ENCODE results near the gene SEMA6B.
"Not testable (repeated sequence)": the region's sequence is repeated elsewhere in the genome, so short reads cannot be mapped to it uniquely, and the experiment has no call there.

Gene SEMA6B

DNA sequence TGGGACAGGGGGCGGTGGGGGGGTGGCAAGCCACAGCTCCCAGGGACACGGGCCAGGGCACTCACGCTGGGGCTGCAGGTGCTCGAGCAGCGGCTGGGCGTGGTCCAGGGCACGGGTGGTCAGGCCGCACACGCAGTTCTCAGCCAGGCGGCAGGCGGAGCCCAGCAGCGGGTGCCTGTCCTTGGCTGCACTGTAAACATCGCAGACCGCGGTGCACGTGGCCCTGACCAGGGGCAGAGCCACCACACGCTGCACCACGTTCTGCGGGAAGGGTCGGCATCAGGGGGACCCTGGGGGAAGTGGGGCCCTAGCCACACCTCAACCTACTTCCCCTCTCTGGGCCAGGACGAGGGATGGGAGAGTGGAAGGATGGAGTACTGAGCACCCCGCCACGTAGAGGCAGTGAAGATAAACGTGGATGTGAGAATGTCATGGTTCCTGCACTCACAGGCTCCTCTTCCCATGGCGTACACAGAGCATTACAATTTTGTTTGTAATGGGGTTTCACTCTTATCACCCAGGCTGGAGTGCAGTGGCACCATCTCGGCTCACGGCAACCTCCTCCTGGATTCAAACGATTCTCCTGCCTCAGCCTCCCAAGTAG lies 27.8 kb downstream of the SEMA6B start:
- Histone ChIP-seq H3F3A (ENCODE audit: insufficient read depth) (no peaks in the 10 kb centered on the region), H3K4me3 (ENCODE audit: insufficient read depth, low read length, poor library complexity, severe bottlenecking) (no peak overlapping the region), H3K79me2 (ENCODE audit: insufficient read depth, low read length) (no peaks in the 10 kb centered on the region), H3K9me2 (replicated peaks; ENCODE audit: insufficient read depth, low read length) (no peaks in the 10 kb centered on the region), H3K9me3 (ENCODE audit: insufficient read depth, low read length) (no peaks in the 10 kb centered on the region), H3K9ac (ENCODE audit: low read length) (no peak overlapping the region), H3K4me2 (ENCODE audit: low read depth, low read length, poor library complexity, severe bottlenecking) (no peak overlapping the region), H4K20me1 (ENCODE audit: low read depth, low read length) (no peaks in the 10 kb centered on the region), H2AFZ (ENCODE audit: low read depth, low read length, severe bottlenecking) (no peak overlapping the region), H3K27me3 (ENCODE audit: low read length) (no peaks in the 10 kb centered on the region), H3K27ac (ENCODE audit: low read depth, low read length) (no peak overlapping the region), H3K36me3 (ENCODE audit: low read length) (no peaks in the 10 kb centered on the region)
- TF ChIP-seq, protein P1, sequence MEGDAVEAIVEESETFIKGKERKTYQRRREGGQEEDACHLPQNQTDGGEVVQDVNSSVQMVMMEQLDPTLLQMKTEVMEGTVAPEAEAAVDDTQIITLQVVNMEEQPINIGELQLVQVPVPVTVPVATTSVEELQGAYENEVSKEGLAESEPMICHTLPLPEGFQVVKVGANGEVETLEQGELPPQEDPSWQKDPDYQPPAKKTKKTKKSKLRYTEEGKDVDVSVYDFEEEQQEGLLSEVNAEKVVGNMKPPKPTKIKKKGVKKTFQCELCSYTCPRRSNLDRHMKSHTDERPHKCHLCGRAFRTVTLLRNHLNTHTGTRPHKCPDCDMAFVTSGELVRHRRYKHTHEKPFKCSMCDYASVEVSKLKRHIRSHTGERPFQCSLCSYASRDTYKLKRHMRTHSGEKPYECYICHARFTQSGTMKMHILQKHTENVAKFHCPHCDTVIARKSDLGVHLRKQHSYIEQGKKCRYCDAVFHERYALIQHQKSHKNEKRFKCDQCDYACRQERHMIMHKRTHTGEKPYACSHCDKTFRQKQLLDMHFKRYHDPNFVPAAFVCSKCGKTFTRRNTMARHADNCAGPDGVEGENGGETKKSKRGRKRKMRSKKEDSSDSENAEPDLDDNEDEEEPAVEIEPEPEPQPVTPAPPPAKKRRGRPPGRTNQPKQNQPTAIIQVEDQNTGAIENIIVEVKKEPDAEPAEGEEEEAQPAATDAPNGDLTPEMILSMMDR (IDR thresholded peaks at IDR 0.05; ENCODE audit: insufficient read depth, low read length, poor library complexity, severe bottlenecking): no peak
- no peak for TF ChIP-seq EZH2phosphoT487 (conservative IDR thresholded peaks at IDR 0.05; ENCODE audit: low read length)

DNA sequence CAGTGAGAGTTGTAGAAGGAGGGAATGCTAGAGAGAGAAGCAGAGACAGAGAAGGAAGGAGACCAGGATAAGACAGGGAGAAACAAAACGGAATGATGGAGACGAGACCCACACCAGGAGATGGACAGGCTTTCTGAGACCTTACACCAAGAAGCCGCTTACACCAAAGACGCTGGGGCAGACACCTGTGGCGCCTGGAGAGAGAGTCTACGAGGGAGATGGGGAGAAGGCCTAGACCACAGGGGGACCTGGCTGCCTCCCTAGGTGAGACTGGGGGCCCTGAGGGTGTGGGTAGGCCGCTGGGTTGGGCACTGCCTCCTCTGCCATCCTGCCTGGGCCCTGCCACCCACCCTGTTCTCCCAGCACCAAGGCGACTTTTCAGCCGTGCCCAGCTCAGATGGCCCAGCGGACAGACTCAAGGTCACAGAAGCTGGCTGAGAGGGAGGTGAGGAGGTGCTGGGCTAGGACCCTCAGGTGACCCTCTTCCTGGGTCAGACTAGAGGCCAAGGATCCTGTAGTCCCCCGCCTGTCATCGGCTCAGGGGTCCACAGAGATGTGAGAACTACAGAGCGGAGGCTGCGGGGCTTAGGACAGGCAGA lies 29.5 kb downstream of the SEMA6B start:
- Histone ChIP-seq H3K9me3 (ENCODE audit: insufficient read depth, low read length) (no peaks in the 10 kb centered on the region), H3K79me2 (ENCODE audit: insufficient read depth, low read length) (no peaks in the 10 kb centered on the region), H2AFZ (ENCODE audit: low read depth, low read length, severe bottlenecking) (no peak overlapping the region), H3K4me3 (ENCODE audit: insufficient read depth, low read length, poor library complexity, severe bottlenecking) (no peak overlapping the region), H3K9ac (ENCODE audit: low read length) (no peak overlapping the region), H3K36me3 (ENCODE audit: low read length) (no peaks in the 10 kb centered on the region), H3K4me2 (ENCODE audit: low read depth, low read length, poor library complexity, severe bottlenecking) (no peak overlapping the region), H3K27ac (ENCODE audit: low read depth, low read length) (no peak overlapping the region), H4K20me1 (ENCODE audit: low read depth, low read length) (no peaks in the 10 kb centered on the region), H3K27me3 (ENCODE audit: low read length) (no peaks in the 10 kb centered on the region), H3K9me2 (replicated peaks; ENCODE audit: insufficient read depth, low read length) (no peaks in the 10 kb centered on the region), H3F3A (ENCODE audit: insufficient read depth) (no peaks in the 10 kb centered on the region)
- TF ChIP-seq EZH2phosphoT487 (conservative IDR thresholded peaks at IDR 0.05; ENCODE audit: low read length): no peak
- TF ChIP-seq, protein P1 (IDR thresholded peaks at IDR 0.05; ENCODE audit: insufficient read depth, low read length, poor library complexity, severe bottlenecking): no peak

DNA sequence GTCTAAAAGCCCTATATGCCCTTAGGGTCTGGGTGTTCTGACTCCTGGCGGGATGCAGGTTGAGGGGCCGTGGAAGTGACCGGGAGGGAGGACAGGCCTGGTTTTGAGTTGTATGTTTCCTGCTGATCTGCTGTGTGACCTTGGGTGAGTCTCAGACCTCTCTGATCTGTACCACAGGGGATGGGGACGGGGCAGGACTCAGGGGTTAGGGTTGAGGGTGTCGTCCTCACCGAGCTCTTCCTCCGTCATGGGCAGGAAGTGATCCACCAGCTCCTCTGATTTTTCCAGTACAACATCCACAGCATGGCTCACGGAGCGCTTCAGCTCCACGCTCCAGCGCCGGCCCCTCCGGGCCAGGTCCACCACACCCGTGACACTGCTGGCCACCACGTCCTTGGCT lies 30.6 kb downstream of the SEMA6B start:
- Histone ChIP-seq H3K9ac (ENCODE audit: low read length) (no peak overlapping the region), H3K27me3 (ENCODE audit: low read length) (no peaks in the 10 kb centered on the region), H3F3A (ENCODE audit: insufficient read depth) (no peaks in the 10 kb centered on the region), H3K9me2 (replicated peaks; ENCODE audit: insufficient read depth, low read length) (no peaks in the 10 kb centered on the region), H4K20me1 (ENCODE audit: low read depth, low read length) (no peaks in the 10 kb centered on the region), H3K4me2 (ENCODE audit: low read depth, low read length, poor library complexity, severe bottlenecking) (no peak overlapping the region), H3K27ac (ENCODE audit: low read depth, low read length) (no peak overlapping the region), H3K4me3 (ENCODE audit: insufficient read depth, low read length, poor library complexity, severe bottlenecking) (no peak overlapping the region), H2AFZ (ENCODE audit: low read depth, low read length, severe bottlenecking) (no peak overlapping the region), H3K36me3 (ENCODE audit: low read length) (no peaks in the 10 kb centered on the region), H3K9me3 (ENCODE audit: insufficient read depth, low read length) (no peaks in the 10 kb centered on the region), H3K79me2 (ENCODE audit: insufficient read depth, low read length) (no peaks in the 10 kb centered on the region)
- TF ChIP-seq, protein P1 (IDR thresholded peaks at IDR 0.05; ENCODE audit: insufficient read depth, low read length, poor library complexity, severe bottlenecking): no peak
- TF ChIP-seq EZH2phosphoT487 (conservative IDR thresholded peaks at IDR 0.05; ENCODE audit: low read length): no peak

DNA sequence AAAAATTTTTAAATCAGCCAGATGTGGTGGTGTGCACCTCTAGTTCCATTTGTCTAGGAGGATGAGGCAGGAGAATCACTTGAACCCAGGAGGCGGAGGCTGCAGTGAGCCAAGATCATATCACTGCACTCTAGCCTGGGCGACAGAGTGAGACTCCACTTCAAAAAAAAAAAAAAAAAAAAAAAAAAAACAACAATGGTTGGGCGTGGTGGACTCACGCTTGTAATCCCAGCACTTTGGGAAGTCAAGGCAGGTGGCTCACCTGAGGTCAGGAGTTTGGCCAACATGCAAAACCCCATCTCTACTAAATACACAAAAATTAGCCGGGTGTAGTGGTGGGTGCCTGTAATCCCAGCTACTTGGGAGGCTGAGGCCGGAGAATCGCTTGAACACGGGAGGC lies 32.1 kb downstream of the SEMA6B start:
- H3K9me2 ChIP-seq (replicated peaks; ENCODE audit: insufficient read depth, low read length); H3K27me3 ChIP-seq (ENCODE audit: low read length); H3K36me3 ChIP-seq (ENCODE audit: low read length); H3K79me2 ChIP-seq (ENCODE audit: insufficient read depth, low read length); H3K4me3 ChIP-seq (ENCODE audit: insufficient read depth, low read length, poor library complexity, severe bottlenecking); H3F3A ChIP-seq (ENCODE audit: insufficient read depth); H3K9me3 ChIP-seq (ENCODE audit: insufficient read depth, low read length); H2AFZ ChIP-seq (ENCODE audit: low read depth, low read length, severe bottlenecking); H4K20me1 ChIP-seq (ENCODE audit: low read depth, low read length); H3K27ac ChIP-seq (ENCODE audit: low read depth, low read length); H3K4me2 ChIP-seq (ENCODE audit: low read depth, low read length, poor library complexity, severe bottlenecking); H3K9ac ChIP-seq (ENCODE audit: low read length): not testable (repeated sequence)
